HEK293 (cell line): ENCODE results near the gene ZNF593.

Source experiments
- GLIS1 ChIP-seq: fragments of 450-650 bp; formaldehyde crosslinking; IDR thresholded peaks from 2 replicates; pipeline ENCODE4 v1.5.1; 2016; ENCODE audit warnings: missing biosample characterization, missing genetic modification characterization
- IKZF3 ChIP-seq: fragments of 450-650 bp; IDR thresholded peaks from 2 replicates; pipeline ENCODE4 v1.5.0; 2018; ENCODE audit warnings: missing biosample characterization, mild to moderate bottlenecking, missing genetic modification characterization, moderate library complexity
- KLF16 ChIP-seq: fragments of 450-650 bp; formaldehyde crosslinking; IDR thresholded peaks from 2 replicates; pipeline ENCODE4 v1.5.1; 2017; ENCODE audit warnings: missing biosample characterization, missing genetic modification characterization
- MEIS1 ChIP-seq: sonication (generic); formaldehyde crosslinking; IDR thresholded peaks from 2 replicates; pipeline ENCODE4 v1.8.1; 2022; ENCODE audit warnings: missing genetic modification reagents, mild to moderate bottlenecking, borderline replicate concordance
- OSR2 ChIP-seq: fragments of 450-650 bp; formaldehyde crosslinking; IDR thresholded peaks from 2 replicates; pipeline ENCODE4 v1.5.1; 2016; ENCODE audit warnings: missing biosample characterization, missing genetic modification characterization
- REPIN1 ChIP-seq: fragments of 450-650 bp; formaldehyde crosslinking; IDR thresholded peaks from 2 replicates; pipeline ENCODE4 v1.5.1; 2017; ENCODE audit warnings: missing biosample characterization, missing genetic modification characterization, low read depth
- SP3 ChIP-seq: fragments of 450-650 bp; formaldehyde crosslinking; IDR thresholded peaks from 2 replicates; pipeline ENCODE4 v1.5.1; 2016; ENCODE audit warnings: missing biosample characterization, missing genetic modification characterization
- SP7 ChIP-seq: fragments of 450-650 bp; formaldehyde crosslinking; IDR thresholded peaks from 2 replicates; pipeline ENCODE4 v1.5.1; 2016; ENCODE audit warnings: missing biosample characterization, missing genetic modification characterization
- ZEB2 ChIP-seq: fragments of 450-650 bp; formaldehyde crosslinking; IDR thresholded peaks from 2 replicates; pipeline ENCODE4 v1.5.1; 2016; ENCODE audit warnings: missing biosample characterization, missing genetic modification characterization
- ZFHX2 ChIP-seq: fragments of 450-650 bp; formaldehyde crosslinking; conservative IDR thresholded peaks from 2 replicates; pipeline ENCODE4 v1.5.1; 2016; ENCODE audit warnings: missing biosample characterization, missing genetic modification characterization
- ZNF138 ChIP-seq: fragments of 450-650 bp; formaldehyde crosslinking; IDR thresholded peaks from 2 replicates; pipeline ENCODE4 v1.5.1; 2016; ENCODE audit warnings: missing biosample characterization, missing genetic modification characterization, borderline replicate concordance
- ZNF169 ChIP-seq: fragments of 450-650 bp; formaldehyde crosslinking; IDR thresholded peaks from 2 replicates; pipeline ENCODE4 v1.5.1; 2016; ENCODE audit warnings: missing biosample characterization, missing genetic modification characterization
- ZNF175 ChIP-seq: fragments of 450-650 bp; formaldehyde crosslinking; IDR thresholded peaks from 2 replicates; pipeline ENCODE4 v1.5.1; 2016; ENCODE audit warnings: missing biosample characterization, missing genetic modification characterization
- ZNF335 ChIP-seq: fragments of 450-650 bp; formaldehyde crosslinking; conservative IDR thresholded peaks from 2 replicates; pipeline ENCODE4 v1.5.1; 2016; ENCODE audit warnings: missing biosample characterization, missing genetic modification characterization
- ZNF341 ChIP-seq: fragments of 450-650 bp; formaldehyde crosslinking; IDR thresholded peaks from 2 replicates; pipeline ENCODE4; 2016; ENCODE audit warnings: low read depth, missing biosample characterization, missing genetic modification characterization
- ZNF350 ChIP-seq: fragments of 450-650 bp; formaldehyde crosslinking; IDR thresholded peaks from 2 replicates; pipeline ENCODE4 v1.5.0; 2017; ENCODE audit warnings: missing biosample characterization, mild to moderate bottlenecking, missing genetic modification characterization
- ZNF391 ChIP-seq: fragments of 450-650 bp; formaldehyde crosslinking; IDR thresholded peaks from 2 replicates; pipeline ENCODE4 v1.5.1; 2016; ENCODE audit warnings: low read depth, missing biosample characterization, missing genetic modification characterization, borderline replicate concordance
- ZNF433 ChIP-seq: fragments of 450-650 bp; formaldehyde crosslinking; IDR thresholded peaks from 2 replicates; pipeline ENCODE4 v1.5.1; 2016; ENCODE audit warnings: missing biosample characterization, missing genetic modification characterization, low read depth
- ZNF521 ChIP-seq: fragments of 450-650 bp; formaldehyde crosslinking; IDR thresholded peaks from 2 replicates; pipeline ENCODE4 v1.5.1; 2017; ENCODE audit warnings: missing biosample characterization, mild to moderate bottlenecking, missing genetic modification characterization
- ZNF561 ChIP-seq: fragments of 450-650 bp; IDR thresholded peaks from 2 replicates; pipeline ENCODE4 v1.5.1; 2018; ENCODE audit warnings: missing biosample characterization, missing genetic modification characterization, borderline replicate concordance
- ZNF596 ChIP-seq: fragments of 450-650 bp; IDR thresholded peaks from 2 replicates; pipeline ENCODE4 v1.5.0; 2018; ENCODE audit warnings: missing biosample characterization, mild to moderate bottlenecking, missing genetic modification characterization, moderate library complexity
- ZNF610 ChIP-seq: fragments of 450-650 bp; formaldehyde crosslinking; IDR thresholded peaks from 2 replicates; pipeline ENCODE4 v1.5.1; 2016; ENCODE audit warnings: missing biosample characterization, missing genetic modification characterization, borderline replicate concordance
- ZNF626 ChIP-seq: fragments of 450-650 bp; sonication (Bioruptor Pico); formaldehyde crosslinking; IDR thresholded peaks from 2 replicates; pipeline ENCODE4 v1.5.1; 2018; ENCODE audit warnings: missing biosample characterization, missing genetic modification characterization, inconsistent platforms
- ZNF660 ChIP-seq: fragments of 450-650 bp; IDR thresholded peaks from 2 replicates; pipeline ENCODE4 v1.5.1; 2018; ENCODE audit warnings: missing biosample characterization, mild to moderate bottlenecking, missing genetic modification characterization
- ZNF677 ChIP-seq: fragments of 450-650 bp; IDR thresholded peaks from 2 replicates; pipeline ENCODE4 v1.5.0; 2018; ENCODE audit warnings: missing biosample characterization, mild to moderate bottlenecking, missing genetic modification characterization, moderate library complexity
- ZNF791 ChIP-seq: fragments of 450-650 bp; formaldehyde crosslinking; IDR thresholded peaks from 2 replicates; pipeline ENCODE4 v1.5.1; 2016; ENCODE audit warnings: missing biosample characterization, missing genetic modification characterization
- ZNF792 ChIP-seq: fragments of 450-650 bp; formaldehyde crosslinking; IDR thresholded peaks from 2 replicates; pipeline ENCODE4 v1.5.1; 2016; ENCODE audit warnings: missing biosample characterization, missing genetic modification characterization
- ZSCAN23 ChIP-seq: fragments of 450-650 bp; formaldehyde crosslinking; IDR thresholded peaks from 2 replicates; pipeline ENCODE4 v1.5.1; 2016; ENCODE audit warnings: missing biosample characterization, missing genetic modification characterization
- ZSCAN30 ChIP-seq: fragments of 450-650 bp; IDR thresholded peaks from 2 replicates; pipeline ENCODE4 v1.5.1; 2018; ENCODE audit warnings: missing biosample characterization, mild to moderate bottlenecking, missing genetic modification characterization, moderate library complexity
- TF ChIP-seq, protein P1 (sequence below): fragments of 450-650 bp; formaldehyde crosslinking; IDR thresholded peaks from 2 replicates; pipeline ENCODE4 v1.5.1; 2016; ENCODE audit warnings: missing biosample characterization, missing genetic modification characterization
- TF ChIP-seq, protein P2 (sequence below): fragments of 450-650 bp; formaldehyde crosslinking; IDR thresholded peaks from 2 replicates; pipeline ENCODE4 v1.5.1; 2016; ENCODE audit warnings: missing biosample characterization, missing genetic modification characterization, low read depth
- TF ChIP-seq, protein P3 (sequence below): fragments of 450-650 bp; formaldehyde crosslinking; IDR thresholded peaks from 2 replicates; pipeline ENCODE4 v1.5.1; 2016; ENCODE audit warnings: missing biosample characterization, missing genetic modification characterization
- TF ChIP-seq, protein P4 (sequence below): fragments of 450-650 bp; formaldehyde crosslinking; IDR thresholded peaks from 2 replicates; pipeline ENCODE4 v1.5.1; 2016; ENCODE audit warnings: missing biosample characterization, missing genetic modification characterization
- TF ChIP-seq, protein P5 (sequence below): fragments of 450-650 bp; formaldehyde crosslinking; IDR thresholded peaks from 2 replicates; pipeline ENCODE4 v1.5.1; 2016; ENCODE audit warnings: missing biosample characterization, missing genetic modification characterization

Gene ZNF593

GRCh38 chr1:26145041-26145959 lies 24.4 kb upstream of the ZNF593 start (continued):
- TF ChIP-seq, protein P1, sequence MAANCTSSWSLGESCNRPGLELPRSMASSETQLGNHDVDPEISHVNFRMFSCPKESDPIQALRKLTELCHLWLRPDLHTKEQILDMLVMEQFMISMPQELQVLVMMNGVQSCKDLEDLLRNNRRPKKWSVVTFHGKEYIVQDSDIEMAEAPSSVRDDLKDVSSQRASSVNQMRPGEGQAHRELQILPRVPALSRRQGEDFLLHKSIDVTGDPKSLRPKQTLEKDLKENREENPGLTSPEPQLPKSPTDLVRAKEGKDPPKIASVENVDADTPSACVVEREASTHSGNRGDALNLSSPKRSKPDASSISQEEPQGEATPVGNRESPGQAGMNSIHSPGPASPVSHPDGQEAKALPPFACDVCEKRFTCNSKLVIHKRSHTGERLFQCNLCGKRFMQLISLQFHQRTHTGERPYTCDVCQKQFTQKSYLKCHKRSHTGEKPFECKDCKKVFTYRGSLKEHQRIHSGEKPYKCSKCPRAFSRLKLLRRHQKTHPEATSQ: no peak
- TF ChIP-seq, protein P2, sequence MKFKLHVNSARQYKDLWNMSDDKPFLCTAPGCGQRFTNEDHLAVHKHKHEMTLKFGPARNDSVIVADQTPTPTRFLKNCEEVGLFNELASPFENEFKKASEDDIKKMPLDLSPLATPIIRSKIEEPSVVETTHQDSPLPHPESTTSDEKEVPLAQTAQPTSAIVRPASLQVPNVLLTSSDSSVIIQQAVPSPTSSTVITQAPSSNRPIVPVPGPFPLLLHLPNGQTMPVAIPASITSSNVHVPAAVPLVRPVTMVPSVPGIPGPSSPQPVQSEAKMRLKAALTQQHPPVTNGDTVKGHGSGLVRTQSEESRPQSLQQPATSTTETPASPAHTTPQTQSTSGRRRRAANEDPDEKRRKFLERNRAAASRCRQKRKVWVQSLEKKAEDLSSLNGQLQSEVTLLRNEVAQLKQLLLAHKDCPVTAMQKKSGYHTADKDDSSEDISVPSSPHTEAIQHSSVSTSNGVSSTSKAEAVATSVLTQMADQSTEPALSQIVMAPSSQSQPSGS (tag by site-specific recombination): no peak
- TF ChIP-seq ZNF610 (tag by site-specific recombination) (no peak), ZNF660 (tag by site-specific recombination) (peak; percentile 56; the same call in 1 of the 2 replicates), REPIN1 (tag by site-specific recombination) (no peak), KLF16 (tag by site-specific recombination) (no peak), SP3 (tag by site-specific recombination) (no peak), ZNF433 (tag by site-specific recombination) (no peak), ZFHX2 (tag by site-specific recombination) (no peak), ZNF677 (tag by site-specific recombination) (no peak), ZNF138 (tag by site-specific recombination) (no peak), OSR2 (no peak), ZNF341 (0 out of 2 replicates have a peak, but pooled peaks have one; percentile 18), MEIS1 (CRISPR knock-in tag) (no peak), ZNF391 (tag by site-specific recombination) (no peak), ZEB2 (tag by site-specific recombination) (no peak), ZSCAN23 (tag by site-specific recombination) (no peak), ZNF335 (peak; percentile 91), ZNF561 (tag by site-specific recombination) (peak; percentile 50; the same call in 1 of the 2 replicates), ZNF626 (tag by site-specific recombination) (no peak), ZSCAN30 (tag by site-specific recombination) (0 out of 2 replicates have a peak, but pooled peaks have one; percentile 29), ZNF792 (tag by site-specific recombination) (no peak), ZNF175 (no peak), ZNF596 (tag by site-specific recombination) (no peak), ZNF791 (tag by site-specific recombination) (no peak), ZNF169 (tag by site-specific recombination) (no peak), IKZF3 (tag by site-specific recombination) (peak; percentile 82), ZNF521 (tag by site-specific recombination) (no peak), SP7 (tag by site-specific recombination) (peak; percentile 19; the same call in 1 of the 2 replicates), ZNF350 (no peak), GLIS1 (tag by site-specific recombination) (no peak; the same call in 1 of the 2 replicates)
- TF ChIP-seq, protein P3, sequence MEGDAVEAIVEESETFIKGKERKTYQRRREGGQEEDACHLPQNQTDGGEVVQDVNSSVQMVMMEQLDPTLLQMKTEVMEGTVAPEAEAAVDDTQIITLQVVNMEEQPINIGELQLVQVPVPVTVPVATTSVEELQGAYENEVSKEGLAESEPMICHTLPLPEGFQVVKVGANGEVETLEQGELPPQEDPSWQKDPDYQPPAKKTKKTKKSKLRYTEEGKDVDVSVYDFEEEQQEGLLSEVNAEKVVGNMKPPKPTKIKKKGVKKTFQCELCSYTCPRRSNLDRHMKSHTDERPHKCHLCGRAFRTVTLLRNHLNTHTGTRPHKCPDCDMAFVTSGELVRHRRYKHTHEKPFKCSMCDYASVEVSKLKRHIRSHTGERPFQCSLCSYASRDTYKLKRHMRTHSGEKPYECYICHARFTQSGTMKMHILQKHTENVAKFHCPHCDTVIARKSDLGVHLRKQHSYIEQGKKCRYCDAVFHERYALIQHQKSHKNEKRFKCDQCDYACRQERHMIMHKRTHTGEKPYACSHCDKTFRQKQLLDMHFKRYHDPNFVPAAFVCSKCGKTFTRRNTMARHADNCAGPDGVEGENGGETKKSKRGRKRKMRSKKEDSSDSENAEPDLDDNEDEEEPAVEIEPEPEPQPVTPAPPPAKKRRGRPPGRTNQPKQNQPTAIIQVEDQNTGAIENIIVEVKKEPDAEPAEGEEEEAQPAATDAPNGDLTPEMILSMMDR (tag by site-specific recombination): peak; percentile 79
- TF ChIP-seq, protein P4, sequence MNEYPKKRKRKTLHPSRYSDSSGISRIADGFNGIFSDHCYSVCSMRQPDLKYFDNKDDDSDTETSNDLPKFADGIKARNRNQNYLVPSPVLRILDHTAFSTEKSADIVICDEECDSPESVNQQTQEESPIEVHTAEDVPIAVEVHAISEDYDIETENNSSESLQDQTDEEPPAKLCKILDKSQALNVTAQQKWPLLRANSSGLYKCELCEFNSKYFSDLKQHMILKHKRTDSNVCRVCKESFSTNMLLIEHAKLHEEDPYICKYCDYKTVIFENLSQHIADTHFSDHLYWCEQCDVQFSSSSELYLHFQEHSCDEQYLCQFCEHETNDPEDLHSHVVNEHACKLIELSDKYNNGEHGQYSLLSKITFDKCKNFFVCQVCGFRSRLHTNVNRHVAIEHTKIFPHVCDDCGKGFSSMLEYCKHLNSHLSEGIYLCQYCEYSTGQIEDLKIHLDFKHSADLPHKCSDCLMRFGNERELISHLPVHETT (tag by site-specific recombination): no peak
- TF ChIP-seq, protein P5, sequence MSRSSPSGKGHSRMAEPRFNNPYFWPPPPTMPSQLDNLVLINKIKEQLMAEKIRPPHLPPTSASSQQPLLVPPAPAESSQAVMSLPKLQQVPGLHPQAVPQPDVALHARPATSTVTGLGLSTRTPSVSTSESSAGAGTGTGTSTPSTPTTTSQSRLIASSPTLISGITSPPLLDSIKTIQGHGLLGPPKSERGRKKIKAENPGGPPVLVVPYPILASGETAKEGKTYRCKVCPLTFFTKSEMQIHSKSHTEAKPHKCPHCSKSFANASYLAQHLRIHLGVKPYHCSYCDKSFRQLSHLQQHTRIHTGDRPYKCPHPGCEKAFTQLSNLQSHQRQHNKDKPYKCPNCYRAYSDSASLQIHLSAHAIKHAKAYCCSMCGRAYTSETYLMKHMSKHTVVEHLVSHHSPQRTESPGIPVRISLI (tag by site-specific recombination): no peak
